Measurements from ENCODE around the gene KLHL10.

The KLHL10 gene

GRCh38 chr17:41837761-41838538, at the start of gene KLHL10:
TSS of gene KLHL10 (plus strand) at chr17:41837825. CDS start at chr17:41837933, 108 bp downstream.
- no peak for DNase-seq

- DNase-seq, result no peak
Measured at GRCh38 chr17:41792845-41793783, 44.5 kb upstream of the KLHL10 start.

GRCh38 chr17:41793784-41794539, 43.7 kb upstream of the KLHL10 start:
- DNase-seq, result no peak

- no peak for DNase-seq
Measured at GRCh38 chr17:41794540-41794975, 43.1 kb upstream of the KLHL10 start.

- no peak for DNase-seq
Measured at GRCh38 chr17:41796121-41796895, 41.3 kb upstream of the KLHL10 start.

- DNase-seq, result no peak
Measured at GRCh38 chr17:41797377-41797776, 40.2 kb upstream of the KLHL10 start.

GRCh38 chr17:41799366-41799765, 38.3 kb upstream of the KLHL10 start:
- DNase-seq, result no peak

GRCh38 chr17:41800601-41801373, 36.8 kb upstream of the KLHL10 start:
- DNase-seq, result no peak

GRCh38 chr17:41801374-41802271, 36.0 kb upstream of the KLHL10 start:
- peak; percentile 66 for DNase-seq

- DNase-seq, result no peak
Measured at GRCh38 chr17:41803049-41804020, 34.3 kb upstream of the KLHL10 start.

- no peak for DNase-seq
Measured at GRCh38 chr17:41806685-41807445, 30.8 kb upstream of the KLHL10 start.

- DNase-seq, result peak; percentile 46
Measured at GRCh38 chr17:41810659-41811548, 26.7 kb upstream of the KLHL10 start.

GRCh38 chr17:41811549-41812380, 25.9 kb upstream of the KLHL10 start, which contains the start of gene P3H4:
TSS of gene P3H4 (minus strand) at chr17:41811949. CDS start at chr17:41811915, 34 bp downstream.
- DNase-seq, result peak; percentile 73

GRCh38 chr17:41812381-41813151, 25.1 kb upstream of the KLHL10 start, which contains the start of gene FKBP10:
TSS of gene FKBP10 (plus strand) at chr17:41813004. CDS start at chr17:41813035, 31 bp downstream.
- DNase-seq, result peak; percentile 73

- no peak for DNase-seq
Measured at GRCh38 chr17:41813152-41813680, 24.4 kb upstream of the KLHL10 start.
